ENCODE results near the gene KRT31.
"Not testable (repeated sequence)": the region's sequence is repeated elsewhere in the genome, so short reads cannot be mapped to it uniquely, and the experiment has no call there.

KRT31 gene

GRCh38 chr17:41351177-41351576 is 46.2 kb downstream of the KRT31 start:
- Histone ChIP-seq H3K9me3 (ENCODE audit: insufficient read depth, low read length, severe bottlenecking) (no peaks in the 10 kb centered on the region), H4K20me1 (ENCODE audit: insufficient read depth, low read length) (no peaks in the 10 kb centered on the region), H3K4me3 (ENCODE audit: low read depth in 1 of 2, low read length in 2 of 2) (no peak overlapping the region), H2AFZ (ENCODE audit: low read depth, low read length) (no peak overlapping the region), H3K27ac (ENCODE audit: low read length) (no peak overlapping the region), H3K4me1 (ENCODE audit: insufficient read depth, low read length) (no peaks in the 10 kb centered on the region), H3K9ac (ENCODE audit: low read depth, low read length) (no peak overlapping the region), H3K79me2 (ENCODE audit: insufficient read depth, low read length) (no peaks in the 10 kb centered on the region), H3K36me3 (ENCODE audit: insufficient read depth, low read length) (no peaks in the 10 kb centered on the region), H3K4me2 (ENCODE audit: insufficient read depth, low read length) (no peak overlapping the region), H3K27me3 (ENCODE audit: insufficient read depth, low read length, poor library complexity) (no peaks in the 10 kb centered on the region)
- TF ChIP-seq CTCF (IDR thresholded peaks at IDR 0.05; ENCODE audit: borderline replicate concordance, extremely low read depth, low read length, poor library complexity, severe bottlenecking), result no peak
- TF ChIP-seq EZH2 (IDR thresholded peaks at IDR 0.05; ENCODE audit: borderline replicate concordance, low read depth, low read length, severe bottlenecking), result no peak
- DNase-seq (no peak), ATAC-seq (ENCODE audit: insufficient read depth, low read depth) (no peak)

GRCh38 chr17:41350381-41350878 is 47.0 kb downstream of the KRT31 start, which contains the start of gene KRT33A:
TSS of gene KRT33A (minus strand) at chr17:41350828. CDS start at chr17:41350767, 61 bp downstream.
- H2AFZ ChIP-seq (ENCODE audit: low read depth, low read length); H3K4me2 ChIP-seq (ENCODE audit: insufficient read depth, low read length); H3K9me3 ChIP-seq (ENCODE audit: insufficient read depth, low read length, severe bottlenecking); H3K79me2 ChIP-seq (ENCODE audit: insufficient read depth, low read length); H3K27ac ChIP-seq (ENCODE audit: low read length); H3K9ac ChIP-seq (ENCODE audit: low read depth, low read length); H3K36me3 ChIP-seq (ENCODE audit: insufficient read depth, low read length); H3K4me1 ChIP-seq (ENCODE audit: insufficient read depth, low read length); ATAC-seq (ENCODE audit: insufficient read depth, low read depth); H4K20me1 ChIP-seq (ENCODE audit: insufficient read depth, low read length); H3K4me3 ChIP-seq (ENCODE audit: low read depth in 1 of 2, low read length in 2 of 2); H3K27me3 ChIP-seq (ENCODE audit: insufficient read depth, low read length, poor library complexity); DNase-seq: not testable (repeated sequence)

GRCh38 chr17:41347869-41348760 is 49.3 kb downstream of the KRT31 start:
- H3K27me3 ChIP-seq (ENCODE audit: insufficient read depth, low read length, poor library complexity), result no peaks in the 10 kb centered on the region
- ATAC-seq (ENCODE audit: insufficient read depth, low read depth), result no peak

GRCh38 chr17:41346421-41346820 is 51.0 kb downstream of the KRT31 start:
- not testable (repeated sequence) for H2AFZ ChIP-seq (ENCODE audit: low read depth, low read length); H3K36me3 ChIP-seq (ENCODE audit: insufficient read depth, low read length); H3K4me2 ChIP-seq (ENCODE audit: insufficient read depth, low read length); DNase-seq; H3K4me3 ChIP-seq (ENCODE audit: low read depth in 1 of 2, low read length in 2 of 2); H3K27me3 ChIP-seq (ENCODE audit: insufficient read depth, low read length, poor library complexity); H3K27ac ChIP-seq (ENCODE audit: low read length); H3K4me1 ChIP-seq (ENCODE audit: insufficient read depth, low read length); H3K9me3 ChIP-seq (ENCODE audit: insufficient read depth, low read length, severe bottlenecking); H4K20me1 ChIP-seq (ENCODE audit: insufficient read depth, low read length); H3K9ac ChIP-seq (ENCODE audit: low read depth, low read length); H3K79me2 ChIP-seq (ENCODE audit: insufficient read depth, low read length); ATAC-seq (ENCODE audit: insufficient read depth, low read depth)

More at GRCh38 chr17:41347869-41348760, 49.3 kb downstream of the KRT31 start:
- Histone ChIP-seq H3K27ac (ENCODE audit: low read length) (no peak overlapping the region), H3K4me3 (ENCODE audit: low read depth in 1 of 2, low read length in 2 of 2) (no peak overlapping the region), H3K9me3 (ENCODE audit: insufficient read depth, low read length, severe bottlenecking) (no peaks in the 10 kb centered on the region), H3K4me2 (ENCODE audit: insufficient read depth, low read length) (no peak overlapping the region), H3K9ac (ENCODE audit: low read depth, low read length) (no peak overlapping the region), H3K4me1 (ENCODE audit: insufficient read depth, low read length) (no peaks in the 10 kb centered on the region), H3K79me2 (ENCODE audit: insufficient read depth, low read length) (no peaks in the 10 kb centered on the region), H3K36me3 (ENCODE audit: insufficient read depth, low read length) (no peaks in the 10 kb centered on the region), H2AFZ (ENCODE audit: low read depth, low read length) (no peak overlapping the region), H4K20me1 (ENCODE audit: insufficient read depth, low read length) (no peaks in the 10 kb centered on the region)
- DNase-seq, result no peak
- no peak for TF ChIP-seq EZH2 (IDR thresholded peaks at IDR 0.05; ENCODE audit: borderline replicate concordance, low read depth, low read length, severe bottlenecking)
- no peak for TF ChIP-seq CTCF (IDR thresholded peaks at IDR 0.05; ENCODE audit: borderline replicate concordance, extremely low read depth, low read length, poor library complexity, severe bottlenecking)
